ENCODE data around the gene CTIF.

CTIF gene

DNA sequence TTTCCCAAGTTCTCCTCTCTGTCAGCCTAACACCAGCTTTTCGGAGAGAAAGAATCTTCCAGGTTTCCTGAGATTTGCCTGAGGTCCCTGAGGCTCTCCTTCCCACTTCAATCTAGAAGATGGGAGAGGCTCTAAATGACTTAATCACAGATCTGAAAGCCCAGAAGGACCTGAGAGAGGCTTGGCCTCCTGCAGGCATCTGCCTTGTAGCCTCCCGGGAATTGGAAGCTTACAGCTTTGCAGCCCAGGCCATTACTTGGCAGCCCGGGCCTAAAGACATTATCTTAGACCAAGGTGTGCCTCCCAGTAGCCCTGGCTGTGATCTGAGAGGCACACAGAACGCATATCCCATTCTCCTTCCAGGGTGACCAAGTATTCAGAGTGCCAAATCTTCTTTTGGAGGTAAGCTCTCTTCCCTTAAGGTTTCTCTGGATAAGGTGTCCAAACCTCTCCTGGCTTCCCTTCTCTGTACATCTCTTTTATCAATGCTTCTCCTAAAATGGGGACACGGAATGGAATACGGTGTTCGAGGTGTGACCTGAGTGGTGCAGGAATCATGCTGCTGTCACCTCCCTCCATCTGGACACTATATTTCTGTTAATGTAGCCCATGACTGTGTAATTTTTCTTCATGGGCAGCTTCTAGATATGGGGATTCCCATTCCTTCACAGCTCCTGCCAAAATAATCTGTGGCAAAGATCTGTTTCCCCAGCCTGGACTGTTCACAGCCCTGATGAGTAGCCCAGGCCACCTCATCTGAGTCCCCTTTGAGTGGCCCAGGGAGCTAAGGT is 16.0 kb downstream of the CTIF start:
- DNase-seq: no peak

DNA sequence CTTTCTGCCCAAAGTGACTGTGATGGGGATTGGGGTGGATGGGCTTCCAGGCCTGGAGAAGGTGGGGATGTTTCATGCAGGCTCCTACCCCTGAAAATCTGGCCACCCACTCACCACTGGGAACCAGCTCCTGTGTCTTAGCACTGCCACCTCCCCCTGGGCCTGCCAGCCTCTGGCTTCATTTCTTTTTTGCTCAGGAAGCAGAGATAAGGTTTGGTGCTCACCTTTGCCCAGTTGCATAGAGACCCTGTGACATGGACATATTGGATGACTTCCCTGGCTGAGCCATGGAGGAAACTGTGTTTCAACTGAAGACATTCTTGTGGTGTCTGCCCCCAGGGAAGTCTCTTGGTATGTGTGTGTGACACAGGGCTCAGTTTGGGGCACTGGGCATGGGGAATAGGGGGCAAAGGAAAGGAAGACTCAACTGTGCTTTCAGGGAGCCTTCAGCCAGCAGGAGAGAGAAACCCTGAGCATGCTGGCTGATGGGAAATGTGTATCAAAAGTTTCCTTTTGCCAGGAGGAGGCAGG is 16.7 kb downstream of the CTIF start:
- DNase-seq: no peak

DNA sequence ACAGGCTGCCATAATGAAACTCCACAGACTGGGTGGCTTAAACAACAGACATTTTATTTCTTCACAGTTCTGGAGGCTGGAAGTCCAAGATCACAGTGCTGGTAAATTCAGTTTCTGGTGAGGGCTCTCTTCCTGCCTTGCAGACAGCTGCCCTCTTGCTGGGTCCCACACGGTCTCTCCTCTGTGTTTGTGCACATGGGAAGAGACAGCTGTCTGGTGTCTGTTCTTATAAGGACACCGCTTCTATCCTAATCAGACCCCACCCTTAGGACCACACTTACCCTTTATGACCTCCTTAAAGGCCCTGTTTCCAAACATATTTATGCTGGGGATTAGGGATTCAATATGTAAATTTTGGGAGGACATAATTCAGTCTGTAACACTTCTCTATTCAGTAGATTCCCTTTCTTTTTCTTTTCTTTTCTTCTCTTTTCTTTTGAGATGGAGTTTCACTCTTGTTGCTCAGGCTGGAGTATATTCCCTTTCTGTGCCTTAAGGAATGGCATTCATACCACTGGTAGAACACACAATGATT is 18.9 kb downstream of the CTIF start:
- DNase-seq: no peak

DNA sequence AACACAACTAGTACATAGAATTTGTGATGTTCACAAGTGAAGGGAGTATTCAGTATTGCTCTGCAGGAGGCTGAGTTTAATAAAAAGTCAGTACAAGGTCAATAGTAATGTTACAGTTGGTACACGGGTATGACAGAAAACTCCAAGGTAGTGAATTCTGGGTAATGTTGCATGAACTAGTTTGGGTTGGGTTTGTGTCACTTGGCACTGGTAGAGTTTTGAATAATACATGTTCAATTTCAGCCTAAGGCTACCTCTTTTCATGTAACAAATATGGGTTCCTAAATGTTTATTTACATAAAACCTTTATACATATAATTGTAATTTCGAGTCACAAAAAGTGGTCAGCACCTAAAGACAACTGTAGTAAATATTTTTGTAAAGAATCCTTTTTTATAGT is 19.4 kb downstream of the CTIF start:
- no peak for DNase-seq

DNA sequence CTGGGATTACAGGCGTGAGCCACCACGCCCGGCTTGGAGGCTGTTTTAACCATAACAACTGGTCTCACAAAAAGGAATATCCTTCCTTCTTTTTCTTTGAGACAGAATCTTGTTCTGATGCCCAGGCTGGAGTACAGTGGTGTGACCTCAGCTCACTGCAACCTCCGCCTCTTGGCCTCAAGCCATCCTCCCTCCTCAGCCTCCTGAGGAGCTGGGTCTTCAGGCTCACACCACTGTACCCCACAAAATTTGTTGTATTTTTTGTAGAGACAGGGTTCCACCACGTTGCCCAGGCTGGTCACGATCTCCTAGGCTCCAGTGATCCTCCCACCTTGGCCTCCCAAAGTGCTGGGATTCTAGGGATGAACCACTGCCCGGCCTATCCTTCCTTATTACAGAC is 21.7 kb downstream of the CTIF start:
- no peak for DNase-seq

DNA sequence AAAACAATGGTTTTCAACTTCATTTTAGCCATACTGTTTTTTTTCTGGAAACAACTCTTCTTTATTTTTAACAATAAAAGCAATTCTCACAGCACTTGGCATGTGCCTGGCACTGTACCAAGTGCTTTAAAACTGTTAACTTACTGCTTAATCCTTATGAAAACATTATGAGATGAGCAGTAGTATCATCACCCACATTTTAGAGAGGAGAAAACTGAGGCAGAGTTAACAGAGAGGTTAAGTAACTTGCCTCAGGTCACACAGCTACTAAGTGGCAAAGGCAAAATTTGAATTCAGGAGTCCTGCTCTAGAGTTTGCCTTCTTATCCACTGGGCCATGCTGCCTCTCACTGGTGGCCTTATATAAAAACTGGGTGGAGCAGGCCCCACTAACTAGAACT is 23.2 kb downstream of the CTIF start:
- DNase-seq: no peak

DNA sequence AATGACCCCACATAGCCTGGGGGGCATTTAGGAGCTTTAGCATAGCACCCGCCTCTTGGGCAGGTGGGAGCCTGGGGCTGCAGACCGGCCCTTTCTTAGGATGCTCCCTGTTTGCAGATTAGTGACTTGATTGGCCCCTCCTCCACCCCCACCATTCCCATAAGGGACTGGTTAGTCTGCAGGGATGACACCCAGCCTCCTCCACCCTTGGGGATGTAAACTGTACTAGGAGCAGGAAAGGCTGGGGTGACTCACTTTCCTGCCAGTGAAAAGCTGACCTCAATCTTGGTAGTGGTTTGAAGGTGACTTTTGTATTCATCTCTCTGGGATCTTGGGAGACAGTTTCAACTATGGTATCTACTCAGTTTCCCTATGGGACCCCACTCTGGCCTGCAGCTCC is 24.2 kb downstream of the CTIF start:
- DNase-seq: no peak

DNA sequence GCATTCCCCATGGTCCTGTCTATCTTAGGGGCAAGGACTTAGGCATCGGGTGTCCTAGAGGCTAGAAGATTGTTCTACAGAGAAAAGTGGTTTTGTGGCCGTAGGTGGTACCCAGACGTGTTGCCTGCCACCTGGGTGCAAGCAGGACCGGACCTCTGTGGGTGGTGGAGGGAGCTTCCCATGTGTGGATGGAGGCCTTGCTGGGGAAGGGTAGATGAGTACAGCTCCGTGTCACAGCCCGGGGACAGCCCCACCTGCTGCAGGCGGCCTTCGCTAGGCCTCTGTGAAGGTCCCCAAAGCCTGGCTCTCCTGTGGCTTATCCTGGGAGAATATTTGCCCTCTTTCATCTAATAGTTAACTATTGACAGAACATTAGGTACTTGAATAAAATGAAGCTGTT is 25.3 kb downstream of the CTIF start:
- DNase-seq: no peak

DNA sequence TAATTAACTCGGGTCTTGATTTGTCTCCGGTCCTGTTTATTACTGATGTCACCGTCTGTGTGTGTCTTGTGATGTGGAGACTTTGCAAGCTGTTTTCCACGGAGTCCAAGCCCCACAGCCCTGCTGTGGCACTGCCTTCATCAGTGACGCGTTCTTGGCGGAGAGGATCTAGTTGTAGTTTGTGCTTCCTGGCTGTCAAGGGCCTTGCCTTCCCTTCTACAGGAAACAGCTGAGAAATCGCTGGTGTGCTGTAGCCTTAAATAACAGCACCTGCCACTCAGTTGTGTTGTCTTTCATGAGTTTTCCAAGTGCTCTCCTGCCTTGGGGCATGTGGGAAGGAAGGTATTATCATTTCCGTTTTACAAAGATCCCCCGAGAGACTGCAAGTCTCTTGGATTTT is 26.3 kb downstream of the CTIF start:
- DNase-seq: no peak

DNA sequence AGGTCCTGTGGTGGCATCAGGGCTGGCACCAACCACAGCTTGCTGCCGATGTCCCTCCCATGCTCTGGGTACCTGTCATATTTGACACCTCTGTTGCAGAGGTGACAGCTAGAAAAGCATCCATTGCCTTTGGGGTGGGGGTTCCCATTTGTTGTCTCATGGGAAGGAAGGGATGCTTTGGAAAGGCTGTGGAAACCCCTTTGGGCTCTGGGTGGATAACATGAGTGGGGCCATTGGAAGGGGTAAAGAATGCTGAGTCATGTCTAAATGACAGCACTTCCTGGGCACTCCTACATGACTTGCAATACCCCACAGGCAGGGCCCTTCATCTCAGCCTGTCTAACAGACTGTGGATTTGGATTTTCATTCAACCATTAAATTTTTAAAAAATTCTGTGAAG is 27.8 kb downstream of the CTIF start:
- DNase-seq: no peak

DNA sequence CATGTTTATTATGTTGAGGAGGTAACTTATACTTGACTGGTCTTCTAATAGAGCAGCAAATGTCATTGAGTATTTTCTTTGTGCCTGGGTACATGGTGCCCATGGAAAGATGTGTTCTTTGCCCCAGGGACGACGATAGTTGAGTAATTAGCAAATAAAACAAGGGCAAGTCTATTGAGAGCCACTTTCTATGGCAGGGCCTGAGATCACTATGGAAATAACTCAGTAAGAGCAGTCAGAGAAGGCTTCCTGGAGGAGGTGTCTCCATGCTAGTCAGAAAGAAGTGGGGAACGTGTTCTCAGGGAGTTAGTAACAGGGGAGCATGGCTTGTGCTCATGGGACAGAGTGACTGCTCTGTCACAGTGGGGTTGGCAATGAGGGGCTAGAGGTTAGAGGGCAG is 28.6 kb downstream of the CTIF start:
- DNase-seq: no peak

DNA sequence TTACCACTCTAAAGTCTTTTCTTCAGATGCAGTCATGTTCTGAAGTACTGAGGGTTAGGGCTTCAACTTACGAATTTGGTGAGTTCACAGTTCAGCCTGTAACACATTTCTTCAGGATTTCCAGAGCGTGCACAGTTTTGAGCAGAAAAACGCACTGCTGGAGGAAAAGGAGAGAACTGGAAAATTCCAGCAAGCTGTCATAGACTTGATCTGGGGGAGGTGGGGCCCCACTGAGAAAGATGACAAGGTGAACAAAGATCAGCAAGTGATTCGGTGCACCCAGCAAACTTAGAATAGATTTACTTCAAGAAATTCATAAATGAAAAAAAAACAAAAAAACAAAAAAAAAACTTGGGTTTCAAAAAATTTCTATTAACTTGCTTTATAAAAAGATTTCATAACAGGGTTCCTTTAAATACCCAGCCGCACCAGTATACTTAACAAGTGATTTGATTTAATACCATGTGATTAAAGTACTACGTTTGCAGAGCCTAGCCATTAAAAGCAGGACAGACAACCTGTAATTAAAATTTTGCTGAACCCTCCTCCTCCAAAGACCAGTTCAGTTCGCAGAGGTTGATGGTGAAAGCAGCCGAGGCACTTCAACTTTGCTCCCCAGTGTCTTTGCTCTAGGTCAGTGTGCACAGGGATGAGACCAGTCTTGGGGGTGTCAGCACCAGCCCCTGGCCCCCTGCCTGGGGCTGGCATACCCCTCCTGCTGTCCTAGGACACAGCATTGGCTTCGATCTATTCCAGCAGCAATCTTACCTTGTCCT is 30.5 kb downstream of the CTIF start:
- no peak for DNase-seq

DNA sequence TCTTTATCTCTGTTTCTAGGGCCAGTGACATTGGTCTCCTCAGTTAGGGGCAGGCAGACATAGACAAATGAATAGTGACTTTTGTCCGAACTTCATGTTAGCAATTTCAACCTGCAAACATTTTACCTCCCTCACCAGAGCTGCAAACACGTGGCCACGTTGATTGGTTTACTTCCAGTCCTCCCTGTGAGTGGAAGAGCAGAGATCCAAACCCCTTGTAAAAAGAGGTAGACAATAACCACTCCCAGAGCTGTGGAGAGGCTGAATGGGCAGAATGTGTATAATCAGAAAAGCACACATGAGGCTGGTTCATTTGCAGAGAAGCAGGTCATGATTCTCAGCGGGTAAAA is 31.1 kb downstream of the CTIF start:
- no peak for DNase-seq

DNA sequence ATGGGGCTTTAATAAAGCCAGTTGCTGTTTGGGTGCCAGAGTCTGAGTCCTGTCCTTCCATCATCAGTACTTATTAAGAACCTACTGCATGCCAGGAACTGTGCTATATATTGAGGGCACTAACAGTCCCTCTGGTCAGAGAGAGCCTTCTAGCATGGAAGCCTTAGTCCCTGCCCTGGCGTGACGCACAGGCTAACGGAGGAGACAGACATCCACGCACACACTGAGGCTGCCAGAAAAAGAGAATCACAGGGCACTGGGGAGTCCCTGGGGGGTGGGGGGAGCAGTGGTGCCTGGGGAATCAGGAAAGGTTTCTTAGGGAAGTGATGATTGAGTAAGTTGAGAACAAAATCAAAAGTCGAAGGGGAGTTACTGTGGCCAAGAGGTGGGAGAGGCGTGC is 31.5 kb downstream of the CTIF start:
- DNase-seq: no peak

DNA sequence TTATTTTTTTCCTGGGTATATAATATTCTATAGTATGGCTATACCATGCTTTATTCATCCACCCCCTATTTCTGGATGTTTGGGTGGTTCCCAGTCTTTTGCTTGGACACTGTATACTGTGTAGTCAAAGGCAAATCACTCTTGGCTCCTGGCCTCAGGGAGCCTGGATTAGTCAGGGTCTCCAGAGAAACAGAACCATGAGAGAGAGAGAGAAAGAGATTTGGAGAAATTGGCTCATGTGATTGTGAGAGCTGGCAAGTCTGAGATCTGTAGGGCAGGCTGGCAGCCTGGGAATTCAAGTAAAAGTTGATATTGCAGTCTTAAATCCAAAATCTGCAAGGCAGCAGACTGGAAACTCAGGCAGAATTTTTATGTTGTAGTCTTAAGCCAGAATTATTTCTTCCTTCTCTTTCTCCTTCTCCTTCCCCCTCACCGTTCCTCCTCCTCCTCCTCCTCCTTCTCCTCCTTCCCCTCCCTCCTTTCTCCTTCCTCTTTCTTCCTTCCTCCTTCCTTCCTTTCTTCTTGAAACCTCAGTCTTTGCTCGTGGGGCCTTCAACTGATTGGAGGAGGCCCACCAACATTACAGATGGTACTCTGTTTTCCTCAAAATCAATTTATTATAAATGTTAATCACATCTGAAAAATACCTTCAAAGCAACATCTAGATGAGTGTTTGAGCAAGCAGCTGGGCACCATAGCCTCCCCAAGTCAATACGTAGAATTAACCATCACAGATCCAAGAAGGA is 33.0 kb downstream of the CTIF start:
- DNase-seq: no peak

DNA sequence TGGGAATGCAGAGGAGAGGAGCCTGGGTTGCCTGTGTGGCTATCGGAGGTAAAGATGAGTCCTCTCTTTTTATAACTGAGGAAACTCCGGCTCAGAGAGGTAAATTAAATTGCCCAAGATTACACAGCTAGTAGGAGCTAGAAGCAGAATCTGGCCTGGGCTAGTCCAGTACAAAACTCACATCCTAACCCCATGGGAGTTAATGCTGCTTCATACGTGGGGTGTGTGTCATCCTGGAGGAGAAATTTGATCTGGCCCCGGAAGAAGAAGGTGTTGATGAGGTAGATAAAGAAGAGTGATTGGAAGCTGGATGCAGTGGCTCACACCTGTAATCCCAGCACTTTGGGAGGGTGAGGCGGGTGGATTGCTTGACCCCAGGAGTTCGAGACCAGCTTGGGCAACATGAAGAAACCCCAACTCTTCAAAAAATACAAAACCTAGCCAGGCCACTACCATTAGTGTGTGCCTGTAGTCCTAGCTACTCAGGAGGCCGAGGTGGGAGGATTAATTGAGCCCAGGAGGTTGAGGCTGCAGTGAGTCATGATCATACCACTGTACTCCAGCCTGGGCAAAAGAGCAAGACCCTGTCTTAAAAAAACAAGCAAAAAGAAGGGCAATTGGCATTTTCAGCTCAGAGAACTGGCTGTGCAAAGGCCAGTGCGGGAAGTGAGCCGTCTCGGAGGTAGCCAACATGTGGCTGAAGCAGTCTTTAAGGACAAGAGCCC is 33.7 kb downstream of the CTIF start:
- no peak for DNase-seq

DNA sequence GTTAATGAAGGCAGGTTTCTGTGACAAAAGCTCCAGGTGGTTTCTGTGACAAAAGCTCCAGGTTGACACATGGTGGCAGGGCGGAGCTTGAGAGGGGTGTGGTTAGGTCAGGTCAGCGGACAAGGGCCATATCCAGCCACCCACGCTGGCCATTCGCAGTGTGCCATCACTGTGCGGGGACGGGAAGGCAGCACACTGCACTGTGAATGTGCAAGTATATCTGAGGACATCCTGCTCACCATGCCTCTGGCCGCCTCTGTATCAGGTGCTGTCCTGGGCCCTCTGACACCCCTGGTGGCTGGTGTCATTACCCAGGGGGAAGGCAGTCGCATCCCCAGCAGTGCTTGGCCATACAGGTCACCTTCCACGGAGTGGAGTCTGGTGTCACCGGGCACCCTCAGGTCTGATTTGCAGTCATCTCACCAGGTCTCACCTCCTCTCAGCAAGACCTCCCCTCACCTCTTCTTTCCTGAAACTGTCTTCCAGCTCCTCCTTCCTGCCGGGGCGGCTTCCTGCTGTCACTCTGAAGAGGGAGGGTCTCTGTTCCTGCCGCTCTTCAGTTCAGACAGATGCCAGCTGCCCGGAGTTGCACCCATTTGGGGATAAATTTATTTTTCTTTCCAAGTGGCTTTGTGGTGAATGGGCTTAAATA is 34.9 kb downstream of the CTIF start:
- DNase-seq: no peak

DNA sequence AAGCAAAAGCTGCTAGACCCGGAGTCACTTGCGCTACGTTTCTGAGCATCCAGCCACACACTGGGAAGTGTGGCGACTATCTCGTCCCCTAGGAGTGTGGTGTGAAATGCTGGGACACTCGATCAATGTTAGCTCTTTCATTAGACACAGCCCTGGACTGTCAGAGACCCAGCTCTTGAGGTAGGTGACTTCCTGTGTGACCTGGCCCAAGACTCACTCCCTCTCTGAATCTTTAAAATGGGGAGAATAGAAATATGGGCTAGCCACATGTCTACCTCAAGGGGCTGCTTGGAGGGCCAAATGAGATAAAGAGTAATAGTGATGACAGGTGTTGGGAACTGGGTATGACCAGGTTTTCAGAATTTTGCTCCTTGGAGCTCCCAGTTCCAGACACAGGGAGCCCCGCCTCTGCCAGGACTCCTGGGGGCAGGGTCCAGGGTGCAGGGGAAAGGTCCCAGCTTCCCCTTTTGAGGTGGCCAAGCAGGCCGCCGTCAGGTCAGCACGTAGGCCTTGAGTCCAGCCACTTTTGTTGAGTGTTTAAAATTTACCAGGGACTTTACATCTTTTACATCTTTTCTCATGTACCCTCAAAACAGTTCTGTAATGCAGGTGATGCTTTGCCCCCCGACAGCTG is 36.0 kb downstream of the CTIF start:
- DNase-seq: no peak

DNA sequence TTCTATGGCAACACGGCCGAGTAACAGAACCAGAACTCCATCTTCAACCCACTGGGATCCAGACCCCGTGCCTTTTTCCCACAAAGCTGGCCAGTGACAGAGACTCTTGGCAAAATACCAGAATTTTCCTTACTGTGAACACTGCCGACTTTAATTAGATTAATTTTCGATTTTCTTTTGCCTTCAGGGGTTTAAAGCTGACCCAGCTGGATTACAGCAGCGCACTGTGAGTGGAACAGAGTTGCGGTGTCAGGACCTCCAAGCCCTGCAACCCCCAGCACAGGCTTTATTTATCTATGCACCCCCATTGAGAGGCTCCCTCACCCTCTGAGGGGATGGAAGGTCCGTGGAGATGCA is 36.4 kb downstream of the CTIF start:
- DNase-seq: no peak

DNA sequence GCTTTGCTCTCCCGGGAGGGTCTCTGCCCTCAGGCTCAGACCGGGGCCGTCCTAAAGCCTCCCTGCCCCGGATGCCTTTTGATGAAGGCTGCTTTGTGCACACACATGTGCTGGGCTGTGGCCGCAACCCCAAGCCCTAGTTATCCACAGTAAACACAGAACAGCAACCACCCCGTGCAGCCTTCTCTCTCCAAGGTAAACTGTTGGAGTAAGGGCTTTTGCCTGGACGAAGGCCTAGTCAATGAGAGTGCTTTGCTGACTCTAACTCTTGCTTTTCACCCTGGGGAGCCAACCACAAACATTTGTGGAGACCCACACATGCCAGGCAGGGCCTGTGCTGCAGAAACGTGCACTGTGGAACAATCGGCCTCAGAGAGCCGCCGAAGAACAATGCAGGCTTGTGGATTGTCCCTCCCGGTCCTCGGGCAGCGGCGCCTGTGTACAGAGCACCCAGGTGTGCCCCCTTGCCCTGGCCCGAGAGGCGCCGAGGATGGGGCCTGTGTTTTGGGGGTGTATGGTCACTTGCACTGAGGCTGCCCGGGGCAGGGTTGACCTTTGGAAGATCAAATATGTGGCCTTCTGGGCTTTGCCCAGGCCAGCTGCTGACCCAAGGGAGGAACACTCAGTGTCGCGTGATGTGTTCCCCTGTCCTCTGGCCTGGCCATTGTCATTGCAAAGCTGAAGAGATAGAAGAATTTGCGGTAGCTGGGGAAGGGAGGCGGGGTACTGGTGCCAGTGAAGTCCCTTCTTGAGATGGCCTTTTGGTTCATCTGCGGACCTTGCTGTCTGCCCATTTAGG is 37.0 kb downstream of the CTIF start:
- no peak for DNase-seq

DNA sequence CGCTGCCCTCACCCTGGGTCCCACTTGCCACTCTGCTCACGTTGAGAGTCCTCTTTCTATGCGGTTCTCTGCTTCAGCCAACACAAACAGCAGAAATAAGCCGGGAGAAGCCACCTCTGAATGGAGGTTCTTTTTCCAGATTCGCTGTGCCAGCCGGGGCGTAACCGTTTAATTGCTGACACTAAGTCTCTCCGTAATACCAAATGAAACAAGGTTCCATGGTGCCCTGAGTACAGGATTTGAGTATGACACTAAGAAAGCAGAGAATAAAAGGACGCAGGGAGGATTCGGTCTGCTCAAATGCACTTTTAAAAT is 37.6 kb downstream of the CTIF start:
- DNase-seq: no peak
